Ovary (tissue), 3 donors: ENCODE measurements around the gene SIX5.

Experiments used
- POLR2A ChIP-seq: fragments of 450-650 bp; IDR thresholded peaks from one replicate; pipeline ENCODE4 v1.6.1; 2017; ENCODE audit warnings: antibody characterized with exemption, mild to moderate bottlenecking, moderate library complexity
- TF ChIP-seq, protein P1 (sequence below), 3 donors: fragments of 450-650 bp in 2 of 3; fragments of 200-600 bp in 1 of 3; IDR thresholded peaks; one replicate each; pipeline versions ENCODE4 v1.5.1 to v1.8.0; 2016 to 2022; ENCODE audit warnings: antibody characterized with exemption in 3 of 3, mild to moderate bottlenecking in 1 of 3
- donor health status: DM: no; HTN: no; CAD: no.

DNA sequence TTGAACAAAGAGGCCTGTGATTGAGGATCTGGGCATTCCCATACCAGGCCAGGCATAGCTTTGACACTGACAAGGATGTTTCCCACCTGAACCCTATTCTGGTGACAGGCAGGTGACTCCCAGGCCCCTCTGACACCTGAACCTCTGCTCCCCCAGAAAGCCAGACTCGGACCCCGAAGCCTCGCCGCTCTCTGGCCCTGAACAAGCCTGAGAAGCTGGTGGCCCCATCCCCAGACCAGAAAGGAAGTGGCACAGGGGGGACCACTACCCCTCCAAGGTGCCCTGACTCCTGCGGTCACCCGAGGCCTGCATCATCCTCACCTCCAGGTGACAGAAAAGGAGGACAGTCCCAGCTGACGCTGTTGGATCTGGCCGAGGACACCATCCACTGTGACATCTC lies 14.7 kb downstream of the SIX5 start:
- TF ChIP-seq, protein P1, sequence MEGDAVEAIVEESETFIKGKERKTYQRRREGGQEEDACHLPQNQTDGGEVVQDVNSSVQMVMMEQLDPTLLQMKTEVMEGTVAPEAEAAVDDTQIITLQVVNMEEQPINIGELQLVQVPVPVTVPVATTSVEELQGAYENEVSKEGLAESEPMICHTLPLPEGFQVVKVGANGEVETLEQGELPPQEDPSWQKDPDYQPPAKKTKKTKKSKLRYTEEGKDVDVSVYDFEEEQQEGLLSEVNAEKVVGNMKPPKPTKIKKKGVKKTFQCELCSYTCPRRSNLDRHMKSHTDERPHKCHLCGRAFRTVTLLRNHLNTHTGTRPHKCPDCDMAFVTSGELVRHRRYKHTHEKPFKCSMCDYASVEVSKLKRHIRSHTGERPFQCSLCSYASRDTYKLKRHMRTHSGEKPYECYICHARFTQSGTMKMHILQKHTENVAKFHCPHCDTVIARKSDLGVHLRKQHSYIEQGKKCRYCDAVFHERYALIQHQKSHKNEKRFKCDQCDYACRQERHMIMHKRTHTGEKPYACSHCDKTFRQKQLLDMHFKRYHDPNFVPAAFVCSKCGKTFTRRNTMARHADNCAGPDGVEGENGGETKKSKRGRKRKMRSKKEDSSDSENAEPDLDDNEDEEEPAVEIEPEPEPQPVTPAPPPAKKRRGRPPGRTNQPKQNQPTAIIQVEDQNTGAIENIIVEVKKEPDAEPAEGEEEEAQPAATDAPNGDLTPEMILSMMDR (IDR thresholded peaks at IDR 0.05) = no peak
- TF ChIP-seq POLR2A = no peak
